ENCODE results near the gene S100A1.

S100A1 gene

GRCh38 chr1:153648000-153648643 is 19.9 kb downstream of the S100A1 start:
- Histone ChIP-seq H3K79me1 (ENCODE audit: low read depth, low read length) (no peaks in the 10 kb centered on the region), H4K8ac (ENCODE audit: low read depth, low read length) (no peak overlapping the region), H3K27ac (replicated peaks; ENCODE audit: low read length) (no peak overlapping the region), H3K4me2 (ENCODE audit: insufficient read depth, low read length, poor library complexity, severe bottlenecking) (no peak overlapping the region), H3K4me3 (ENCODE audit: low read length in 2 of 2) (no peak overlapping the region), H4K91ac (ENCODE audit: low read depth, low read length, poor library complexity) (no peak overlapping the region), H2BK5ac (ENCODE audit: low read length) (no peak overlapping the region), H3K36me3 (replicated peaks in 1 of 2; ENCODE audit: control insufficient read depth in 2 of 2, insufficient read depth in 2 of 2, low read length in 2 of 2) (peaks cover 16 to 44% of the 10 kb centered on the region in 2 donors), H2BK15ac (ENCODE audit: low read length) (no peak overlapping the region), H3K9ac (ENCODE audit: low read depth, low read length, poor library complexity) (no peak overlapping the region), H3K14ac (ENCODE audit: low read length) (no peak overlapping the region), H2AFZ (ENCODE audit: low read length) (no peak overlapping the region), H3K18ac (ENCODE audit: low read length) (peak overlapping the region; percentile 50), H3K4me1 (ENCODE audit: control insufficient read depth in 2 of 2, insufficient read depth in 1 of 2, low read depth in 1 of 2, low read length in 2 of 2) (peaks cover 0 to 3% of the 10 kb centered on the region in 2 donors), H3K23ac (ENCODE audit: low read depth, low read length, poor library complexity) (no peak overlapping the region), H3K4ac (ENCODE audit: low read length) (no peak overlapping the region), H2BK120ac (ENCODE audit: low read depth, low read length) (no peak overlapping the region), H3K9me3 (replicated peaks in 1 of 2; ENCODE audit: control insufficient read depth in 2 of 2, insufficient read depth in 1 of 2, low read depth in 1 of 2, low read length in 2 of 2) (no peaks in the 10 kb centered on the region), H2AK5ac (ENCODE audit: low read depth, low read length) (no peak overlapping the region), H2BK12ac (ENCODE audit: low read length) (no peak overlapping the region), H3K27me3 (ENCODE audit: control insufficient read depth in 3 of 3, insufficient read depth in 3 of 3, low read depth in 1 of 3, low read length in 3 of 3) (no peaks in the 10 kb centered on the region)
- DNase-seq (ENCODE audit: low spot score) = no peak
- no CpG with 5 or more reads among the region's 10 CpGs for WGBS, 2 donors (ENCODE audit: extremely low coverage in 2 of 2, insufficient read length in 2 of 2, insufficient replicate concordance in 1 of 2)

- H3K27ac ChIP-seq (replicated peaks; ENCODE audit: low read length) = no peak overlapping the region
- no CpG with 5 or more reads among the region's 3 CpGs for WGBS, 2 donors (ENCODE audit: extremely low coverage in 2 of 2, insufficient read length in 2 of 2, insufficient replicate concordance in 1 of 2)
- no peak overlapping the region for H4K91ac ChIP-seq (ENCODE audit: low read depth, low read length, poor library complexity)
Observed at GRCh38 chr1:153649137-153649862, 21.1 kb downstream of the S100A1 start.

GRCh38 chr1:153649863-153650235 is 21.6 kb downstream of the S100A1 start:
- no peak for DNase-seq (ENCODE audit: low spot score)
- peaks cover 0 to 3% of the 10 kb centered on the region in 2 donors for H3K4me1 ChIP-seq (ENCODE audit: control insufficient read depth in 2 of 2, insufficient read depth in 1 of 2, low read depth in 1 of 2, low read length in 2 of 2)
- H3K14ac ChIP-seq (ENCODE audit: low read length) = no peak overlapping the region
- H3K4ac ChIP-seq (ENCODE audit: low read length) = no peak overlapping the region
- no peaks in the 10 kb centered on the region for H3K9me3 ChIP-seq (replicated peaks in 1 of 2; ENCODE audit: control insufficient read depth in 2 of 2, insufficient read depth in 1 of 2, low read depth in 1 of 2, low read length in 2 of 2)
- peaks cover 11 to 27% of the 10 kb centered on the region in 2 donors for H3K36me3 ChIP-seq (replicated peaks in 1 of 2; ENCODE audit: control insufficient read depth in 2 of 2, insufficient read depth in 2 of 2, low read length in 2 of 2)
- no peak overlapping the region for H4K91ac ChIP-seq (ENCODE audit: low read depth, low read length, poor library complexity)
- H3K18ac ChIP-seq (ENCODE audit: low read length) = no peak overlapping the region
- H2AFZ ChIP-seq (ENCODE audit: low read length) = no peak overlapping the region
- H3K4me3 ChIP-seq (ENCODE audit: low read length in 2 of 2) = peak overlapping the region in 1 of 2 donors; percentile 44
- H2BK12ac ChIP-seq (ENCODE audit: low read length) = no peak overlapping the region
- no peaks in the 10 kb centered on the region for H3K27me3 ChIP-seq (ENCODE audit: control insufficient read depth in 3 of 3, insufficient read depth in 3 of 3, low read depth in 1 of 3, low read length in 3 of 3)
- H2BK5ac ChIP-seq (ENCODE audit: low read length) = no peak overlapping the region
- no peaks in the 10 kb centered on the region for H3K79me1 ChIP-seq (ENCODE audit: low read depth, low read length)
- no peak overlapping the region for H2BK120ac ChIP-seq (ENCODE audit: low read depth, low read length)
- H2AK5ac ChIP-seq (ENCODE audit: low read depth, low read length) = no peak overlapping the region
- H3K4me2 ChIP-seq (ENCODE audit: insufficient read depth, low read length, poor library complexity, severe bottlenecking) = no peak overlapping the region
- no peak overlapping the region for H3K23ac ChIP-seq (ENCODE audit: low read depth, low read length, poor library complexity)
- H3K9ac ChIP-seq (ENCODE audit: low read depth, low read length, poor library complexity) = no peak overlapping the region
- WGBS, 2 donors (ENCODE audit: extremely low coverage in 2 of 2, insufficient read length in 2 of 2, insufficient replicate concordance in 1 of 2) = no CpG with 5 or more reads among the region's 2 CpGs
- no peak overlapping the region for H3K27ac ChIP-seq (replicated peaks; ENCODE audit: low read length)
- no peak overlapping the region for H4K8ac ChIP-seq (ENCODE audit: low read depth, low read length)
- H2BK15ac ChIP-seq (ENCODE audit: low read length) = no peak overlapping the region

More at GRCh38 chr1:153649137-153649862, 21.1 kb downstream of the S100A1 start:
- Histone ChIP-seq H3K4ac (ENCODE audit: low read length) (no peak overlapping the region), H3K36me3 (replicated peaks in 1 of 2; ENCODE audit: control insufficient read depth in 2 of 2, insufficient read depth in 2 of 2, low read length in 2 of 2) (peaks cover 12 to 33% of the 10 kb centered on the region in 2 donors), H3K79me1 (ENCODE audit: low read depth, low read length) (no peaks in the 10 kb centered on the region), H2BK12ac (ENCODE audit: low read length) (no peak overlapping the region), H3K23ac (ENCODE audit: low read depth, low read length, poor library complexity) (no peak overlapping the region), H2BK120ac (ENCODE audit: low read depth, low read length) (no peak overlapping the region), H3K18ac (ENCODE audit: low read length) (no peak overlapping the region), H3K4me3 (ENCODE audit: low read length in 2 of 2) (no peak overlapping the region), H3K14ac (ENCODE audit: low read length) (no peak overlapping the region), H2BK5ac (ENCODE audit: low read length) (peak overlapping the region; percentile 5), H3K4me1 (ENCODE audit: control insufficient read depth in 2 of 2, insufficient read depth in 1 of 2, low read depth in 1 of 2, low read length in 2 of 2) (peaks cover 0 to 3% of the 10 kb centered on the region in 2 donors), H2AFZ (ENCODE audit: low read length) (no peak overlapping the region), H2BK15ac (ENCODE audit: low read length) (no peak overlapping the region), H3K4me2 (ENCODE audit: insufficient read depth, low read length, poor library complexity, severe bottlenecking) (no peak overlapping the region), H3K27me3 (ENCODE audit: control insufficient read depth in 3 of 3, insufficient read depth in 3 of 3, low read depth in 1 of 3, low read length in 3 of 3) (no peaks in the 10 kb centered on the region), H4K8ac (ENCODE audit: low read depth, low read length) (no peak overlapping the region), H2AK5ac (ENCODE audit: low read depth, low read length) (peak overlapping the region; percentile 12), H3K9ac (ENCODE audit: low read depth, low read length, poor library complexity) (no peak overlapping the region), H3K9me3 (replicated peaks in 1 of 2; ENCODE audit: control insufficient read depth in 2 of 2, insufficient read depth in 1 of 2, low read depth in 1 of 2, low read length in 2 of 2) (no peaks in the 10 kb centered on the region)
- DNase-seq (ENCODE audit: low spot score) = no peak

- peak overlapping the region in 1 of 2 donors; percentile 33 for H3K4me3 ChIP-seq (ENCODE audit: low read length in 2 of 2)
- no peak overlapping the region for H3K23ac ChIP-seq (ENCODE audit: low read depth, low read length, poor library complexity)
- H3K79me1 ChIP-seq (ENCODE audit: low read depth, low read length) = no peaks in the 10 kb centered on the region
- no peak overlapping the region for H4K91ac ChIP-seq (ENCODE audit: low read depth, low read length, poor library complexity)
- no peak overlapping the region for H3K14ac ChIP-seq (ENCODE audit: low read length)
- H2BK15ac ChIP-seq (ENCODE audit: low read length) = no peak overlapping the region
- no peak overlapping the region for H2BK5ac ChIP-seq (ENCODE audit: low read length)
- no peak overlapping the region for H3K27ac ChIP-seq (replicated peaks; ENCODE audit: low read length)
- peak overlapping the region; percentile 12 for H3K9ac ChIP-seq (ENCODE audit: low read depth, low read length, poor library complexity)
- no peak overlapping the region for H2BK12ac ChIP-seq (ENCODE audit: low read length)
- no peak overlapping the region for H3K4me2 ChIP-seq (ENCODE audit: insufficient read depth, low read length, poor library complexity, severe bottlenecking)
- H2BK120ac ChIP-seq (ENCODE audit: low read depth, low read length) = no peak overlapping the region
- H3K36me3 ChIP-seq (replicated peaks in 1 of 2; ENCODE audit: control insufficient read depth in 2 of 2, insufficient read depth in 2 of 2, low read length in 2 of 2) = peaks cover 0 to 8% of the 10 kb centered on the region in 2 donors
- H3K27me3 ChIP-seq (ENCODE audit: control insufficient read depth in 3 of 3, insufficient read depth in 3 of 3, low read depth in 1 of 3, low read length in 3 of 3) = no peaks in the 10 kb centered on the region
- no peak overlapping the region for H4K8ac ChIP-seq (ENCODE audit: low read depth, low read length)
- peak overlapping the region; percentile 8 for H3K18ac ChIP-seq (ENCODE audit: low read length)
- no peak overlapping the region for H2AFZ ChIP-seq (ENCODE audit: low read length)
- no peak for DNase-seq (ENCODE audit: low spot score)
- no peaks in the 10 kb centered on the region for H3K9me3 ChIP-seq (replicated peaks in 1 of 2; ENCODE audit: control insufficient read depth in 2 of 2, insufficient read depth in 1 of 2, low read depth in 1 of 2, low read length in 2 of 2)
- H3K4me1 ChIP-seq (ENCODE audit: control insufficient read depth in 2 of 2, insufficient read depth in 1 of 2, low read depth in 1 of 2, low read length in 2 of 2) = peaks cover 0 to 3% of the 10 kb centered on the region in 2 donors
- H2AK5ac ChIP-seq (ENCODE audit: low read depth, low read length) = peak overlapping the region; percentile 68
- WGBS, 2 donors (ENCODE audit: extremely low coverage in 2 of 2, insufficient read length in 2 of 2, insufficient replicate concordance in 1 of 2) = no CpG with 5 or more reads among the region's 1 CpG
- no peak overlapping the region for H3K4ac ChIP-seq (ENCODE audit: low read length)
Observed at GRCh38 chr1:153651771-153652170, 23.5 kb downstream of the S100A1 start.
